Neural cell (in vitro differentiated cells): ENCODE results near the gene RUNDC3A. TPM values are rescaled to one million over a fixed set of nuclear protein-coding genes. Genes with fewer than 3 reads are reported as not detected.

ENCODE experiments used
- H2AFZ ChIP-seq: fragments of 200-600, 300-800 bp; sonication (generic), shearing (Covaris generic); 2 replicates; pipeline ENCODE4 v1.6.0; 2014; ENCODE audit warnings: low read depth, mild to moderate bottlenecking, antibody characterized with exemption, low read length, moderate library complexity
- H3F3A ChIP-seq: fragments of 200-600 bp; shearing (Covaris generic); 2 replicates; pipeline ENCODE4 v1.6.1; 2016; ENCODE audit warnings: mild to moderate bottlenecking, moderate library complexity, mixed read lengths, antibody characterized with exemption, low read length; ENCODE audit not compliant: insufficient read depth, poor library complexity, severe bottlenecking
- H3K27ac ChIP-seq: fragments of 200-600, 300-800 bp; sonication (generic), shearing (Covaris generic); 2 replicates; pipeline ENCODE4 v1.5.1; 2014; ENCODE audit warnings: mild to moderate bottlenecking, low read length, moderate library complexity
- H3K27me3 ChIP-seq: fragments of 300-800, 200-600 bp; sonication (generic), shearing (Covaris generic); 2 replicates; pipeline ENCODE4 v1.6.0; 2014; ENCODE audit warnings: mild to moderate bottlenecking, low read depth, low read length, moderate library complexity; ENCODE audit not compliant: insufficient read depth
- H3K36me3 ChIP-seq: fragments of 300-800, 200-600 bp; sonication (generic), shearing (Covaris generic); 2 replicates; pipeline ENCODE4 v1.5.1; 2014; ENCODE audit warnings: mild to moderate bottlenecking, antibody characterized with exemption, low read length, moderate library complexity; ENCODE audit not compliant: insufficient read depth
- H3K4me2 ChIP-seq: fragments of 300-800, 200-600 bp; sonication (generic), shearing (Covaris generic); 2 replicates; pipeline ENCODE4 v1.6.0; 2014; ENCODE audit warnings: mild to moderate bottlenecking, low read length
- H3K4me3 ChIP-seq: fragments of 300-800, 200-600 bp; sonication (generic), shearing (Covaris generic); 2 replicates; pipeline ENCODE4 v1.5.1; 2014; ENCODE audit warnings: mild to moderate bottlenecking, low read length, moderate library complexity
- H3K79me2 ChIP-seq: fragments of 200-600 bp; shearing (Covaris generic); replicated peaks from 2 replicates; pipeline ENCODE4 v1.6.0; 2014; ENCODE audit warnings: mild to moderate bottlenecking, low read length, moderate library complexity; ENCODE audit not compliant: insufficient read depth
- H3K9ac ChIP-seq: fragments of 300-800, 200-600 bp; sonication (generic), shearing (Covaris generic); 2 replicates; pipeline ENCODE4 v1.6.1; 2016; ENCODE audit warnings: mild to moderate bottlenecking, low read length, mixed read lengths
- H3K9me2 ChIP-seq: fragments of 200-600 bp; shearing (Covaris generic); 2 replicates; pipeline ENCODE4 v1.6.1; 2016; ENCODE audit warnings: mild to moderate bottlenecking, low read length, mixed read lengths; ENCODE audit not compliant: insufficient read depth
- H3K9me3 ChIP-seq: fragments of 200-600, 300-800 bp; sonication (generic), shearing (Covaris generic); 2 replicates; pipeline ENCODE4 v1.6.1; 2016; ENCODE audit warnings: mild to moderate bottlenecking, mixed run types, low read length, moderate library complexity, mixed read lengths
- H4K20me1 ChIP-seq: fragments of 200-600 bp; shearing (Covaris generic); 2 replicates; pipeline ENCODE4 v1.6.1; 2016; ENCODE audit warnings: mild to moderate bottlenecking, mixed run types; ENCODE audit not compliant: insufficient read depth
- EP300 ChIP-seq: fragments of 450-650 bp; conservative IDR thresholded peaks from 2 replicates; pipeline ENCODE4 v1.6.1; 2014; ENCODE audit warnings: antibody characterized with exemption, mild to moderate bottlenecking, moderate library complexity; ENCODE audit not compliant: poor library complexity, severe bottlenecking
- EZH2 ChIP-seq: fragments of 200-600, 300-800 bp; shearing (Covaris generic), sonication (generic); IDR thresholded peaks from 2 replicates; pipeline ENCODE4 v1.6.1; 2014; ENCODE audit warnings: antibody characterized with exemption, low read length, borderline replicate concordance, mild to moderate bottlenecking; ENCODE audit not compliant: insufficient read depth, poor library complexity, severe bottlenecking
- MXI1 ChIP-seq: fragments of 450-650 bp; conservative IDR thresholded peaks from 2 replicates; pipeline ENCODE4 v1.6.1; 2014; ENCODE audit warnings: antibody characterized with exemption, mild to moderate bottlenecking; ENCODE audit not compliant: poor library complexity, severe bottlenecking
- POLR2AphosphoS5 ChIP-seq: IDR thresholded peaks from 2 replicates; pipeline ENCODE4 v1.6.1; 2012
- RAD21 ChIP-seq: fragments of 450-650 bp; conservative IDR thresholded peaks from 2 replicates; pipeline ENCODE4 v1.6.1; 2014; ENCODE audit warnings: antibody characterized with exemption, mild to moderate bottlenecking, moderate library complexity
- SMC3 ChIP-seq: fragments of 450-650 bp; conservative IDR thresholded peaks from 2 replicates; pipeline ENCODE4 v1.6.1; 2014; ENCODE audit warnings: antibody characterized with exemption, mild to moderate bottlenecking, moderate library complexity; ENCODE audit not compliant: poor library complexity
- TAF1 ChIP-seq: IDR thresholded peaks from 2 replicates; pipeline ENCODE4 v1.6.1; 2012; ENCODE audit warnings: low read depth
- polyA plus RNA-seq: library from polyadenylated mRNA; depleted of rRNA; stranded (reverse); fragments of >200 nt; gene quantifications from 2 replicates; pipeline ENCODE4 v1.2.3, GENCODE V29; 2014
- TF ChIP-seq, protein P1 (sequence below): fragments of 450-650 bp; IDR thresholded peaks from 2 replicates; pipeline ENCODE4 v1.5.1; 2014; ENCODE audit warnings: antibody characterized with exemption, mild to moderate bottlenecking, moderate library complexity; ENCODE audit not compliant: poor library complexity, severe bottlenecking
- TF ChIP-seq, protein P2 (sequence below): IDR thresholded peaks from 2 replicates; pipeline ENCODE4 v1.6.1; 2012; ENCODE audit warnings: borderline replicate concordance

RUNDC3A gene
- polyA plus RNA-seq, 1 donor from 2014 or later: 279 TPM

DNA sequence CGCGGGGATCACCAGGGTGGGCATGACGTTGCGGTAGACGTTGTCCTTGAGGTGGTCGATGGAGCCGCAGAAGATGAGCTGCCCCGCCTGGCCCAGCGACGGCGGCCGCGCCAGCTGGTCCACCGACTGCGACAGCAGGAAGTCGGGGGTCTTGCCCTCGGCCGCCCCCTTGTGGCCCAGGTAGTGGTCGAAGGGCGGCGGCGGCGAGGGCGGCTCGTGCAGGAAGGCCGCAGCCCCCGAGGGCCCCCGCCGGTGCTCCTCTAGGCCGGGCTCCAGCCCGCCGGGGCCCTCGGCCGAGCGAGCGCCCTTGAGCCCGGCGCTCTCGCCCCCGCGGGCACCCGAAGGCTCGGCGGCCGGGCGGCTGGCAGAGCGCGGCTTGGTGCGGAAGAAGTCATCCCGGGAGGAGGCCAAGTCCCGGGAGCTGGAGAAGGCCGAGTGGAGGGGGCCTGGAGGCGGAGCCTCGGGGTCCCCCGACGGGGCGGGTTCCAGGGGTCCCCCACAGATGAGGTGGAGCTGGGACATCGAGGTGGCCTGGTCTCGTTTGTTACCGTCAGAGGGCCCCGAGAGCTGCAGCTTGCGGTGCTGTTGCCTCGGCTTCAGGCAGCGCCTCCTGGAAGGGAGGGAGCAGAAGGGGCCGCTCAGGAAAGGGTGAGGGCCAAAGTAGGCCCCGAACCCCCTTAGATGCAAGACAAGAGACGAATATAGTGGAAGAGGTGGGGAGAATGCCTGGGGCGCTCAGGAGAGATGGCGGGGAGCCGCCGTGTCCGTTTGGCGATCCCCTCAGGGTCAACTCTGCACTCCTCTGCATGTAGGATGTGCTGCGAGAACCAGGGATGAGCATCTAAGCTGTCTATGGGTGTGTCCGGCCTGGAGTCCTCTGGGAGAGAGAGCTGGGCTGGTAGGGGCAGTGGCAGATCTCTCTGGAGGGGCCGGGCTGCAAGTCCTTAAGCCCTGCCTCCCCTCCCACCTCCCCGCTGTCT, 46.5 kb downstream of the RUNDC3A start:
- Histone ChIP-seq H3K9me3 (no peaks in the 10 kb centered on the region), H2AFZ (no peak overlapping the region), H3K4me3 (no peak overlapping the region), H4K20me1 (peaks cover 29% of the 10 kb centered on the region), H3K9me2 (no peaks in the 10 kb centered on the region), H3F3A (no peaks in the 10 kb centered on the region), H3K9ac (no peak overlapping the region), H3K36me3 (no peaks in the 10 kb centered on the region), H3K79me2 (peaks cover 18% of the 10 kb centered on the region), H3K27me3 (no peaks in the 10 kb centered on the region), H3K4me2 (no peak overlapping the region), H3K27ac (no peak overlapping the region)
- TF ChIP-seq EP300 (no peak), RAD21 (no peak)
- TF ChIP-seq, protein P1, sequence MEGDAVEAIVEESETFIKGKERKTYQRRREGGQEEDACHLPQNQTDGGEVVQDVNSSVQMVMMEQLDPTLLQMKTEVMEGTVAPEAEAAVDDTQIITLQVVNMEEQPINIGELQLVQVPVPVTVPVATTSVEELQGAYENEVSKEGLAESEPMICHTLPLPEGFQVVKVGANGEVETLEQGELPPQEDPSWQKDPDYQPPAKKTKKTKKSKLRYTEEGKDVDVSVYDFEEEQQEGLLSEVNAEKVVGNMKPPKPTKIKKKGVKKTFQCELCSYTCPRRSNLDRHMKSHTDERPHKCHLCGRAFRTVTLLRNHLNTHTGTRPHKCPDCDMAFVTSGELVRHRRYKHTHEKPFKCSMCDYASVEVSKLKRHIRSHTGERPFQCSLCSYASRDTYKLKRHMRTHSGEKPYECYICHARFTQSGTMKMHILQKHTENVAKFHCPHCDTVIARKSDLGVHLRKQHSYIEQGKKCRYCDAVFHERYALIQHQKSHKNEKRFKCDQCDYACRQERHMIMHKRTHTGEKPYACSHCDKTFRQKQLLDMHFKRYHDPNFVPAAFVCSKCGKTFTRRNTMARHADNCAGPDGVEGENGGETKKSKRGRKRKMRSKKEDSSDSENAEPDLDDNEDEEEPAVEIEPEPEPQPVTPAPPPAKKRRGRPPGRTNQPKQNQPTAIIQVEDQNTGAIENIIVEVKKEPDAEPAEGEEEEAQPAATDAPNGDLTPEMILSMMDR: peak; percentile 42

DNA sequence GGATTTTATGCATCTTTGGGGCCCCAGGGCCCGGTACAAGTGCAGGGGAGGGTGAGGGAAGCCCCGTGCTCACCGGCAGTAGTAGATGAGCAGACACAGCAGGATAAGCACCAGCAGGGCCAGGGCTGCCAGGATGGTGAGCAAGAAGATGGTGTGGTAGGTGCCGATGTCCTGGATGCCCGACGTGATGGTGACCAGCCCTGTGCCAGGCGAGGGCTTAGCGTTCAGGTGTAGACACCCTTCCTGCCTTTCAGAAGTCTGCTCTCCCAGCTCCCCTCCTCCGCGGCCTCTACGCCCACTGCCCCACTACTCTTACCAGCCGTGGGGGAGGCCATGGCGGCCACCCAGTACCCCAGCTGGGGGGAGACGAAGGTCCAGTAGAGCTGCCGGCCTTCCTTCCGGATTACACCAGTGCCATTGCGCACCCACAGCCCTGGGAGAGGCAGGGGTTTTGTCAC, 47.3 kb downstream of the RUNDC3A start:
- no peak for TF ChIP-seq EP300
- no peak for TF ChIP-seq SMC3
- TF ChIP-seq, protein P1: no peak
- H3K36me3 ChIP-seq: no peaks in the 10 kb centered on the region
- no peak overlapping the region for H3K9ac ChIP-seq
- H3K9me3 ChIP-seq: no peaks in the 10 kb centered on the region
- H3K4me3 ChIP-seq: no peak overlapping the region
- H3K4me2 ChIP-seq: no peak overlapping the region
- H3K79me2 ChIP-seq: peaks cover 26% of the 10 kb centered on the region
- no peak overlapping the region for H3K27ac ChIP-seq
- no peaks in the 10 kb centered on the region for H3K9me2 ChIP-seq
- no peaks in the 10 kb centered on the region for H3F3A ChIP-seq
- no peaks in the 10 kb centered on the region for H3K27me3 ChIP-seq
- H4K20me1 ChIP-seq: peaks cover 37% of the 10 kb centered on the region
- H2AFZ ChIP-seq: no peak overlapping the region

DNA sequence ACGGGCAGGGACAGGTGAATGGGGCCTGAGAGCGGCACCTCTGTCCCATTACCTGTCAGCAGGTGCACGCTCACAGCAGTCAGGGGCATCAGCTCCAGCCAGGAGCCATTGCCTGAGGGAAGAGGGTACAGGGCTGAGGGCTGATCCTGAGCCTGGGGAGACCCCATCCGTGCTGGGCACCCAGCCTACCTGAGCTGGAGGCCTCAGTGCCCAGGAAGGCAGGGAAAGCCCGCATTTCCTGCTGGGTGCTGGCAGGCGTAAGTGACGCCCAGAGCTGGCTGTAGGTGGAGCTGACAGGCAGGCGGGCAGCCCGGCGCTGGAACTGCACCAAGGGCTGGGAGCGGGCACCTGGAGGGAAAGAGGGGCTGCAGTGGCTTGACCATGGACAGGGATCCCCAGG, 47.8 kb downstream of the RUNDC3A start:
- Histone ChIP-seq H3K27ac (no peak overlapping the region), H2AFZ (no peak overlapping the region), H3K9me3 (no peaks in the 10 kb centered on the region), H3K4me3 (no peak overlapping the region), H4K20me1 (peaks cover 42% of the 10 kb centered on the region), H3F3A (no peaks in the 10 kb centered on the region), H3K9me2 (no peaks in the 10 kb centered on the region), H3K9ac (no peak overlapping the region), H3K79me2 (peaks cover 31% of the 10 kb centered on the region), H3K27me3 (no peaks in the 10 kb centered on the region), H3K4me2 (no peak overlapping the region), H3K36me3 (no peaks in the 10 kb centered on the region)
- TF ChIP-seq SMC3: no peak
- no peak for TF ChIP-seq EP300
- TF ChIP-seq, protein P1: no peak
- TF ChIP-seq RAD21: no peak
- no peak for TF ChIP-seq EZH2
- no peak for TF ChIP-seq MXI1
- TF ChIP-seq POLR2AphosphoS5: no peak
- TF ChIP-seq TAF1: no peak
- TF ChIP-seq, protein P2, sequence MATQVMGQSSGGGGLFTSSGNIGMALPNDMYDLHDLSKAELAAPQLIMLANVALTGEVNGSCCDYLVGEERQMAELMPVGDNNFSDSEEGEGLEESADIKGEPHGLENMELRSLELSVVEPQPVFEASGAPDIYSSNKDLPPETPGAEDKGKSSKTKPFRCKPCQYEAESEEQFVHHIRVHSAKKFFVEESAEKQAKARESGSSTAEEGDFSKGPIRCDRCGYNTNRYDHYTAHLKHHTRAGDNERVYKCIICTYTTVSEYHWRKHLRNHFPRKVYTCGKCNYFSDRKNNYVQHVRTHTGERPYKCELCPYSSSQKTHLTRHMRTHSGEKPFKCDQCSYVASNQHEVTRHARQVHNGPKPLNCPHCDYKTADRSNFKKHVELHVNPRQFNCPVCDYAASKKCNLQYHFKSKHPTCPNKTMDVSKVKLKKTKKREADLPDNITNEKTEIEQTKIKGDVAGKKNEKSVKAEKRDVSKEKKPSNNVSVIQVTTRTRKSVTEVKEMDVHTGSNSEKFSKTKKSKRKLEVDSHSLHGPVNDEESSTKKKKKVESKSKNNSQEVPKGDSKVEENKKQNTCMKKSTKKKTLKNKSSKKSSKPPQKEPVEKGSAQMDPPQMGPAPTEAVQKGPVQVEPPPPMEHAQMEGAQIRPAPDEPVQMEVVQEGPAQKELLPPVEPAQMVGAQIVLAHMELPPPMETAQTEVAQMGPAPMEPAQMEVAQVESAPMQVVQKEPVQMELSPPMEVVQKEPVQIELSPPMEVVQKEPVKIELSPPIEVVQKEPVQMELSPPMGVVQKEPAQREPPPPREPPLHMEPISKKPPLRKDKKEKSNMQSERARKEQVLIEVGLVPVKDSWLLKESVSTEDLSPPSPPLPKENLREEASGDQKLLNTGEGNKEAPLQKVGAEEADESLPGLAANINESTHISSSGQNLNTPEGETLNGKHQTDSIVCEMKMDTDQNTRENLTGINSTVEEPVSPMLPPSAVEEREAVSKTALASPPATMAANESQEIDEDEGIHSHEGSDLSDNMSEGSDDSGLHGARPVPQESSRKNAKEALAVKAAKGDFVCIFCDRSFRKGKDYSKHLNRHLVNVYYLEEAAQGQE: no peak
